Endothelial cell of umbilical vein (primary cell): ENCODE measurements around the gene TBX5.

ENCODE experiments used
- CTCF ChIP-seq, 2 donors: IDR thresholded peaks; 1 replicate in 1 of 2; 2 replicates in 1 of 2; pipeline ENCODE4 v1.5.1; 2011; ENCODE audit warnings: low read length in 2 of 2, mild to moderate bottlenecking in 2 of 2, moderate library complexity in 2 of 2, control low read depth in 1 of 2, inconsistent platforms in 1 of 2, low read depth in 1 of 2; ENCODE audit not compliant: insufficient read depth in 1 of 2; ENCODE audit errors: extremely low read depth in 1 of 2
- EZH2 ChIP-seq: IDR thresholded peaks from 2 replicates; pipeline ENCODE4 v1.6.1; 2012; ENCODE audit warnings: borderline replicate concordance, low read depth, mild to moderate bottlenecking, moderate library complexity, low read length, inconsistent platforms; ENCODE audit not compliant: severe bottlenecking
- FOS ChIP-seq: IDR thresholded peaks from 2 replicates; pipeline ENCODE4 v1.6.1; 2011; ENCODE audit warnings: mild to moderate bottlenecking, low read length, moderate library complexity, borderline replicate concordance; ENCODE audit not compliant: insufficient read depth
- JUN ChIP-seq: IDR thresholded peaks from 2 replicates; pipeline ENCODE4 v1.6.1; 2011; ENCODE audit warnings: borderline replicate concordance, low read depth; ENCODE audit not compliant: insufficient read length, insufficient read depth
- MYC ChIP-seq: IDR thresholded peaks from one replicate; pipeline ENCODE4 v1.6.1; 2011; ENCODE audit warnings: mild to moderate bottlenecking, low read depth, low read length
- POLR2A ChIP-seq: IDR thresholded peaks from 2 replicates; pipeline ENCODE4 v1.6.1; 2012; ENCODE audit warnings: low read depth, mild to moderate bottlenecking, control low read depth, low read length
- POLR2AphosphoS5 ChIP-seq: IDR thresholded peaks from 2 replicates; pipeline ENCODE4 v1.6.1; 2012; ENCODE audit warnings: low read depth, mild to moderate bottlenecking, control low read depth, low read length, moderate library complexity; ENCODE audit not compliant: insufficient read depth
- TF ChIP-seq, protein P1 (sequence below): IDR thresholded peaks from 2 replicates; pipeline ENCODE4 v1.6.1; 2011; ENCODE audit not compliant: insufficient read depth, insufficient read length

DNA sequence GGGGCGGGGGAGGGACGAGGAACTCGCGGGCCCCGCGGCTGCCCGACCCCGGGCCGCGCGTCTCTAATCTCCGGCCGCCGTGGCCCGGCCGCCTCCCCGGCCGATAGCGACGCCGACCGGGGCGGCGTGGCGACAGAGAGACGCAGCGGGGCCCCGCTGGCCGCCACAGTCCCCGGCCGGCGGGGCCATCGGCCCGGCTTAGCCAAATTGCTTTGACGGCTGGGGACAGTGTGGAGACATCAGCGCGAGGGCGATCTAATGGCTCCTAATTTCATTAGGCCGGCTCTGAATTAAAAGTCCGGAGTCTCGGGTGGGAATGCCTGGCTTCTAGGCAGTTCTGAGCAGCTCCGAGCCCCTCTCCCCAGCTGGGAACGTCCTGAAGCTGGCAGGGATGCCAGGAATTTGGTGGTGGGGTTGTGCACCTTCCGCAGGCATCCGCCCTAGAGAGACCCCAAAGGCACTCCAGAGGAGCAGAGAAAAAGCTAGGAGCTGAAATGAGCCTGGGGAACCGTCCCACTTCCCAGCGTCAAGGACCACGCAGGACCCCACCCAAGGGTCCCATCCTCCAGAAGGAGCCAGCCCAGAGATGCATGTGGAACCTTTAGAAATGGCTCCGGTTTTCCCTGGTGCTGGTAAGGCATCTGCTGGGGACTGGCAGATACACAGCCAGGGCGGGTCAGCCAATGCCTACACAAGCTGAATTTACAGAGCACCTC is 9.6 kb downstream of the TBX5 start:
- TF ChIP-seq JUN (no peak), POLR2A (no peak), POLR2AphosphoS5 (no peak), CTCF (IDR thresholded peaks at IDR 0.05; ENCODE audit: extremely low read depth in 1 of 2, insufficient read depth in 1 of 2, low read depth in 1 of 2, low read length in 2 of 2) (no peak), EZH2 (peak; percentile 21), FOS (no peak), MYC (no peak)
- TF ChIP-seq, protein P1, sequence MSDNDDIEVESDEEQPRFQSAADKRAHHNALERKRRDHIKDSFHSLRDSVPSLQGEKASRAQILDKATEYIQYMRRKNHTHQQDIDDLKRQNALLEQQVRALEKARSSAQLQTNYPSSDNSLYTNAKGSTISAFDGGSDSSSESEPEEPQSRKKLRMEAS = no peak
